NB4 (cell line): ENCODE results near the gene RHBDD3.

ENCODE experiments used
- DNase-seq: peaks from one replicate; pipeline ENCODE4 v3.0.0; 2010; ENCODE audit warnings: low read depth
- H3K4me3 ChIP-seq: one replicate; pipeline ENCODE4 v1.5.1; 2011; ENCODE audit warnings: mild to moderate bottlenecking, low read depth, low read length, moderate library complexity
- MYC ChIP-seq: IDR thresholded peaks from 2 replicates; pipeline ENCODE4 v1.6.1; 2011; ENCODE audit warnings: low read depth, low read length
- POLR2A ChIP-seq: IDR thresholded peaks from 2 replicates; pipeline ENCODE4 v1.6.1; 2011; ENCODE audit warnings: mild to moderate bottlenecking; ENCODE audit not compliant: insufficient read length; ENCODE audit errors: extremely low read depth
- TF ChIP-seq, protein P1 (sequence below): IDR thresholded peaks from 2 replicates; pipeline ENCODE4 v1.6.1; 2011; ENCODE audit warnings: low read depth, low read length
- TF ChIP-seq, protein P2 (sequence below): IDR thresholded peaks from one replicate; pipeline ENCODE4 v1.5.1; 2012; ENCODE audit warnings: low read depth, low read length

RHBDD3 gene

DNA sequence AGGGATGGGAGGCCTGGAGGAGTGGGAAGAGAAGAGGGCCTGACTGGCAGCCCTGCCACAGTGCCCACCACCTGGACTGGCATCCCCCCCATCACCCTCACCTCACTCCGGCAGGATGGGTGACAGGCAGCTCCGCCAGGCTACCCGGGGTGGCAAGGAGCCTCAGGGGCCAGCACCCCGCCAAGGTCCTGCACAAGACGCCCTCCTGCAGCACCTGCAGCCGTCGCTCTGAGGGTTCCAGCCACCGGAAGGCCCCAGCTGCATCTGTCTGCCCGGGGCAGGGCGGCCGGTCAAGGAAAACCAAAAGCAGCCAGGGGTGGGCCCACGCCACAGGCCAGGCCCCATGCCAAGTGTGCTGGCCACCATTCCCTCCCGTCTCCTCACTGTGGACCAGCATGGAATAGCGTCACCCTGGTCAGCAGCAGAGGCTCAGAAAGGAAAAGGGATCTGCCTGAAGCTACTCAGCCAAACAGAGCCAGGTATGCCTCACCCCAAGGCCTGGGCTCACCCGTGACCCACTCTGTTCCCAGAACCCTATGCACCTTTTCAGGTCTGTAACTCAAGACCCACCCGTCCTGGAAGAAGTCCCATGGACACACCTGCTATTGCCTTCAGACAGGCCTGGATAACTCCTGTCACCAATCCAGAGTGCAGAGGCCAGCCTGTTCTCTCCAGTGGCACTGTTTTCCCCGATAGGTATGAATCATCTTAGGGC lies 7.0 kb downstream of the RHBDD3 start:
- H3K4me3 ChIP-seq, result no peak overlapping the region
- no peak for TF ChIP-seq POLR2A
- TF ChIP-seq, protein P1, sequence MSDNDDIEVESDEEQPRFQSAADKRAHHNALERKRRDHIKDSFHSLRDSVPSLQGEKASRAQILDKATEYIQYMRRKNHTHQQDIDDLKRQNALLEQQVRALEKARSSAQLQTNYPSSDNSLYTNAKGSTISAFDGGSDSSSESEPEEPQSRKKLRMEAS, result no peak
- TF ChIP-seq, protein P2, sequence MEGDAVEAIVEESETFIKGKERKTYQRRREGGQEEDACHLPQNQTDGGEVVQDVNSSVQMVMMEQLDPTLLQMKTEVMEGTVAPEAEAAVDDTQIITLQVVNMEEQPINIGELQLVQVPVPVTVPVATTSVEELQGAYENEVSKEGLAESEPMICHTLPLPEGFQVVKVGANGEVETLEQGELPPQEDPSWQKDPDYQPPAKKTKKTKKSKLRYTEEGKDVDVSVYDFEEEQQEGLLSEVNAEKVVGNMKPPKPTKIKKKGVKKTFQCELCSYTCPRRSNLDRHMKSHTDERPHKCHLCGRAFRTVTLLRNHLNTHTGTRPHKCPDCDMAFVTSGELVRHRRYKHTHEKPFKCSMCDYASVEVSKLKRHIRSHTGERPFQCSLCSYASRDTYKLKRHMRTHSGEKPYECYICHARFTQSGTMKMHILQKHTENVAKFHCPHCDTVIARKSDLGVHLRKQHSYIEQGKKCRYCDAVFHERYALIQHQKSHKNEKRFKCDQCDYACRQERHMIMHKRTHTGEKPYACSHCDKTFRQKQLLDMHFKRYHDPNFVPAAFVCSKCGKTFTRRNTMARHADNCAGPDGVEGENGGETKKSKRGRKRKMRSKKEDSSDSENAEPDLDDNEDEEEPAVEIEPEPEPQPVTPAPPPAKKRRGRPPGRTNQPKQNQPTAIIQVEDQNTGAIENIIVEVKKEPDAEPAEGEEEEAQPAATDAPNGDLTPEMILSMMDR, result no peak
- no peak for TF ChIP-seq MYC
- no peak for DNase-seq

GRCh38 chr22:29260031-29260560 lies 7.7 kb downstream of the RHBDD3 start:
- TF ChIP-seq POLR2A (no peak), MYC (no peak)
- TF ChIP-seq, protein P1, result no peak
- TF ChIP-seq, protein P2, result no peak
- no peak overlapping the region for H3K4me3 ChIP-seq
- DNase-seq, result no peak

GRCh38 chr22:29259253-29259899 lies 8.4 kb downstream of the RHBDD3 start:
- no peak for TF ChIP-seq POLR2A
- TF ChIP-seq, protein P2, result peak; percentile 18
- peak; percentile 32 for DNase-seq

DNA sequence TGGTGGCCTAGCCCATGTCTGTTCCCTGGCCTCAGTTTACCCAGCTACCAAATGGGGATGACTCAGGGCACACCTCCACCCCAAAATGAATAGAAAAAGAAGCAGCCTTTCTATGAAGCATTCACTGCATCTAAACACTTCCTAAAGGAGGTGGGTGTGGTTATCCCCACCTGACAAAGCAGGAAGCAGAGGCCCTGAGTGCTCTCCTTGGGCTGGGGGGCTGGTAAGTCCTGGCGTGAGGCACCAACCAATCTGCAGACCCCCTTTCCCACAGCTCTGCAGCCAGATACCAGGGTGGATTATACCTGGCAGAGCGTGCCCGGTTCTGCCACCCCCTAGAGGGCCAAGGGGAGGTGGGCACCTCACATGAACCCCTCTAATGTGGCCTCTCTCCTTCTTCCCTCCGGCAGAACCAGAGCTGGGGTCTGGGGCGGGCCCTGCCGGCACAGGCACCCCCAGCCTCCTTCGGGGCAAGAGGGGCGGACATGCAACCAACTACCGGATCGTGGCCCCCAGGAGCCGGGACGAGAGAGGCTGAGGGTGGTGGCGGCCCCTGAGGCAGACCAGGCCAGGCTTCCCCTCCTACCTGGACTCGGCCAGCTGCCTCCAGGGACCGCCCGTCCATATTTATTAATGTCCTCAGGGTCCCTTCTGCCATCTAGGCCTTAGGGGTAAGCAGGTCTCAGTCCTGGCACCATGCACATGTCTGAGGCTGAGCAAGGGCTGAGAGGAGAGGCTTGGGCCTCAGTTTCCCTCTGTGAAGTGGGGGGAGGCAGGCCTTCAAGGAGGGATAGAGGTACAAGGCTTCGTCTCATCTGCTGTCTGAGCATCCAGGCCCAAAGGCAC lies 9.2 kb downstream of the RHBDD3 start:
- DNase-seq, result no peak
- no peak overlapping the region for H3K4me3 ChIP-seq
- TF ChIP-seq, protein P2, result no peak
- TF ChIP-seq, protein P1, result no peak
- TF ChIP-seq MYC, result no peak
- no peak for TF ChIP-seq POLR2A

More at GRCh38 chr22:29259253-29259899, 8.4 kb downstream of the RHBDD3 start:
- H3K4me3 ChIP-seq, result no peak overlapping the region

DNA sequence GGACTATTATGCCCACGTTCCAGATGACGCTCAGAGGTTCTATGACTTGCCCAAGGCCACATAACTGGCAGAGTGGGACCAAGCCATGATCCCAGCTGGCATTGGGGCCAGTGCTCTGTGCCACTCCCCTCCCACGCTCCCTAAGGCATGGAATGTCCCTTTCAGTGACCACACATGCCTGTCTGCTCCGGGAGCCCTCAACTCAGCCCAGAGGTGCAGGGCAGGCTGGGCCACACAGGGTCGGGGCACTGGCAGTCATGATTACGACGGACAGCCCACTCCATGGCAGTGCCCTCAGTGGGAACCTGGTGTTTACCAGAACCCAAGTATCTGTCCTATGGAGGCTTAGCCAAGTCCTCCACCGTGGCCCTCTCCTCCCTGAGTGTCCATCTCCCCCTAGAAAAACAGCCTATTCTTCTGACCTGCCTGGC lies 10.0 kb downstream of the RHBDD3 start:
- H3K4me3 ChIP-seq, result no peak overlapping the region
- TF ChIP-seq, protein P2, result no peak
- TF ChIP-seq, protein P1, result no peak
- TF ChIP-seq POLR2A (no peak), MYC (no peak)
- no peak for DNase-seq
